ENCODE results near the gene GRID2IP.

- TF ChIP-seq POLR2AphosphoS5 (IDR thresholded peaks at IDR 0.05) (no peak), CTCF (IDR thresholded peaks at IDR 0.05) (no peak), EP300 (IDR thresholded peaks at IDR 0.05) (no peak), POLR2A (IDR thresholded peaks at IDR 0.05) (no peak)
Measured at GRCh38 chr7:6529643-6530042, 21.6 kb downstream of the GRID2IP start.
